Fibroblast of villous mesenchyme (primary cell): ENCODE results near the gene B3GNT2. TPM values are rescaled to one million over a fixed set of nuclear protein-coding genes. Genes with fewer than 3 reads are reported as not detected.

Experiments used
- DNase-seq: peaks from one replicate; pipeline ENCODE4 v3.0.0-alpha.2; 2010; ENCODE audit warnings: low read depth
- H3K4me3 ChIP-seq: 2 replicates; pipeline ENCODE4 v1.5.1; 2011; ENCODE audit warnings: low read depth, mild to moderate bottlenecking, low read length
- total RNA-seq: library from RNA; depleted of rRNA; stranded (reverse); fragments of >200 nt; gene quantifications from 2 replicates; pipeline ENCODE4 v1.2.3, GENCODE V29; 2012
- TF ChIP-seq, protein P1 (sequence below): IDR thresholded peaks from 2 replicates; pipeline ENCODE4 v1.5.1; 2012; ENCODE audit warnings: low read depth, mild to moderate bottlenecking, low read length; ENCODE audit not compliant: insufficient read depth

Gene B3GNT2
- total RNA-seq, 1 donor = 26.3 TPM

DNA sequence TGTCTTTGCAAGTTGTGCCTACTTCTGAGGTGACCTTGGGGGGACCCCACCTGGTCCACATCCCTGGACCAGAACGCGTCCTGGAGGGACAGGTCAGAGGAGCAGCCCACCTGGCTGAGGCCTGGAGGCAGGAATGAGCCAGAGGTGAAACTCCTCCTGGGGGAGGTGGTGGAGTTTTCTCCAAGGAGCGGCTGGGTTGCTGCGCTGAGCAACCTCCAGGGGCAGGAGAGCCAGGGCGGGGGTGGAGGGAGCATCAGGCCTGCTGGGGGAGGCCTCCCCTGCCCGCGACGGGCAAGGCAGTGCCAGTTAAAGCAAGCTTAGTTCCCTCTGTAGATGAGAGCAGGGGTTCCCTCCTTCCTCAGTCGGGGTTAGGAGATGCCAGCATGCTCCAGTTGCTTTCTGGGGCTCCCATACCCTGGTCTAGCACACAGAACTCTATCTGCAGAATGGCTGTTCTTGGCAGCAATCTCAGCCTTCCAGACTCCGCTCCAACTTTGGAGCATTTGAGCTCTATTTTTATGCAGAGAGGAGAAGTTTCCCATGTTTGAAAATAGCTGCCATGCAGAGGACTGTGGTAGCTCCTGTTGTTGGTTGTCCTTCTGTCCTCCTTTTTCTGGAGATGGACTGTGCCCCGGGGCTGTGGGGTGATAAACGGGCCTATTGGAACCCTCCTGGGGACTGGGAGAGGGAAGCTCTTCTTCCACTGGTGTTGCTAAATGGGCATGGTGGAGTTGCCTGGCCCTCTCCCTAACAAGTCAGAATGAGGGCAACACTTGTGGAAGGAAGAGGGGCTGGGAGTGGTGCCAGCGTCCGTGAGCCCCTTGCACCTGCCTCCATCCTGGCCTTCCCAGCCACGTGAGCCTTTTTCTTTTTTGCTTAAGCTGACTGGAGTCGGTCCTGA, 39.1 kb downstream of the B3GNT2 start:
- TF ChIP-seq, protein P1, sequence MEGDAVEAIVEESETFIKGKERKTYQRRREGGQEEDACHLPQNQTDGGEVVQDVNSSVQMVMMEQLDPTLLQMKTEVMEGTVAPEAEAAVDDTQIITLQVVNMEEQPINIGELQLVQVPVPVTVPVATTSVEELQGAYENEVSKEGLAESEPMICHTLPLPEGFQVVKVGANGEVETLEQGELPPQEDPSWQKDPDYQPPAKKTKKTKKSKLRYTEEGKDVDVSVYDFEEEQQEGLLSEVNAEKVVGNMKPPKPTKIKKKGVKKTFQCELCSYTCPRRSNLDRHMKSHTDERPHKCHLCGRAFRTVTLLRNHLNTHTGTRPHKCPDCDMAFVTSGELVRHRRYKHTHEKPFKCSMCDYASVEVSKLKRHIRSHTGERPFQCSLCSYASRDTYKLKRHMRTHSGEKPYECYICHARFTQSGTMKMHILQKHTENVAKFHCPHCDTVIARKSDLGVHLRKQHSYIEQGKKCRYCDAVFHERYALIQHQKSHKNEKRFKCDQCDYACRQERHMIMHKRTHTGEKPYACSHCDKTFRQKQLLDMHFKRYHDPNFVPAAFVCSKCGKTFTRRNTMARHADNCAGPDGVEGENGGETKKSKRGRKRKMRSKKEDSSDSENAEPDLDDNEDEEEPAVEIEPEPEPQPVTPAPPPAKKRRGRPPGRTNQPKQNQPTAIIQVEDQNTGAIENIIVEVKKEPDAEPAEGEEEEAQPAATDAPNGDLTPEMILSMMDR = no peak
- no peak overlapping the region for H3K4me3 ChIP-seq
- no peak for DNase-seq

DNA sequence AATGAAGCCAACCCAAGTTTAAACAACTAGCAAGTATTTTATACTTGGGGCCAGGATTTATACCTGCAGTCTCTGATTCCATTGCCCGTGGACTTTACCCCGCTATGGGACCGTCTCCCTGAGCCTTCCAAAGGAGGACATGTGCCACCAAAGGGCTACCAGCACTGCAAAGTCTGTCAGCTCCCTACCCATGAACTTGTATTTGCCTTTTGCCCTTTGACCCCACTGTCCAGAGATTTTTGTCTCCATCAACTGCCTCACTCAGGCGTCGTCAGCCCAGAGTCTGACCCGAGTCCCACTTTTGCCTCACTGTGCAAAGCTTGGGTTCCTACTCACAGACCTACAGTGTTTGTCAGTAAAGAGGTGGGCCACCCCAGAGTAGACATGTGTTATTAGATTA, 40.6 kb downstream of the B3GNT2 start:
- TF ChIP-seq, protein P1 = no peak
- no peak overlapping the region for H3K4me3 ChIP-seq
- DNase-seq = no peak

DNA sequence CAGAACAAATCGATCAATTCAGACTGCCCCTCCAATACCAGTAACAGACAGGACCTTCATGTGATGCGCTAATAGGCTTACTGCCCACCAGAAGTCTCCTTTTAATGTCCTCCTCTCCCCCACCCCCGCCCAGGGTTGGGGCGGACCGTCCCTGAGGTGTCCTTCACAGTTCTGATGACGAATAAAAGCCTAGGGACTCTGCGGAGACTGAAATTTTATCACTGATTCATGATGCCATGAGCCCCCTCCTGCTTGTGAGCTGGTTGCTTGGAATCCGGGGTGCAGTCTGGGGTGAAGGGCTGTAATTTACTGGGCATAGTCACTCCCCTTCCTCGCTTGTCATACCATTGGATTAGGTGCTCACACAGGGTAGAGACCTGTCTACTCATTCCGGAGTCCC, 42.3 kb downstream of the B3GNT2 start:
- H3K4me3 ChIP-seq = no peak overlapping the region
- TF ChIP-seq, protein P1 = no peak
- DNase-seq = no peak

DNA sequence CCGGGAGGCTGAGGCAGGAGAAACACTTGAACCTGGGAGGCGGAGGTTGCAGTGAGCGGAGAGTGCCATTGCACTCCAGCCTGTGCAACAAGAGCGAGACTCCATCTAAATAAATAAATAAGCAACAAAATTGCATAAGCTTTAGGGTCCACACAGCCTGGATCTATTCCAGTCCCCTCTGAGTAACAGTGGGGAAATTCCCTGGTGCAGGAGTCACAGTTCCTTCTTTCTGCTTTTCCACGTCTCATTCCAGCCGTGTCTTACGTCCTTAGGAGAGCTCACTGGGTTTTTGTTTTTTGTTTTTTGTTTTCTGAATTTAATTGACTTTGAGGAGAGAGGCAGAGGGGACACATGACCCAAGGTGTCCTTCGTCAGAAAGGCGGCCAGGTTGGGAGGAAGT, 44.6 kb downstream of the B3GNT2 start:
- DNase-seq = no peak
- TF ChIP-seq, protein P1 = no peak
- H3K4me3 ChIP-seq = no peak overlapping the region

DNA sequence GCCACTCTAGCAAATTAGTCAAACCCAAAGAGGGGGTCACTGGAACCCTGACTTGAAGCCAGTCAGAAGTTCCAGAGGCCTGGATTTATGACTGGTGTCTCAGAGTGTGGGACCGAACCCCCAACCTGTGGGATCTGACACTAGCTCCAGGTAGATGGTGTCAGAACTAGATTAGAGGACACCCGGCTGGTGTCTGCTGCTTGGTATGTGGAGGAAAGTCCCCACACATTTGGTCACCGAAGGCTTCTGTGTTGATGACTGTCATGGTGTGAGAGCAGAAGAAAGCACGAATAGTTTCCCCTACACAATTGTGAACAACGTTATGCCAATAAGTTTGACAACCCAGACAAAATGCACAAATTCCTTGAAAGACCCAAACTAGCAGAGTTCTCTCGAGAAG, 48.1 kb downstream of the B3GNT2 start:
- no peak for DNase-seq
- H3K4me3 ChIP-seq = no peak overlapping the region
- TF ChIP-seq, protein P1 = no peak

DNA sequence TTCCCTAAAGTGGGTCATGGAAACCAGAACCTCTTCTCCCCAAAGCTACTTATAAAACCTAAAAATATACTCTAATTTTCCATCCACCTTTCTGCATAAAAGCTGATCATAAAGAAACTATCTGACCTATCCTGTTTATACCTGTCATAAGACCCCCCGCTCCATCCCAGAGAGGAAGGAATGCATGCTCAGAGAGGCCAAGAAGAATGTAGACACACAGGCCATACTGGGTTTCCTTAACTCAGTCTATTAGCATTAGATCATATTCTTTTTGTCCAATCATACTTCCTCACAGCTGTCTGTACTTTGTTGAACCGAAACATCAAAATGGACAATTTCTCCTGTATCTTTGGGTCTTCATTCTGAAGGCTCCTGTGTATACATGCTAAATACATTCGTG, 52.3 kb downstream of the B3GNT2 start:
- TF ChIP-seq, protein P1 = no peak
- no peak for DNase-seq
- H3K4me3 ChIP-seq = no peak overlapping the region
